A549 (cell line): Measurements from ENCODE around the gene RFPL4AL1. TPM values are rescaled to one million over a fixed set of nuclear protein-coding genes. Genes with fewer than 3 reads are reported as not detected.

Source experiments
- ATAC-seq, 2 experiments: fragments of 200-7000 bp in 1 of 2; fragments of >200 bp in 1 of 2; cut with Nextera tagmentation in 1 of 2; cut with Tn5 transposase in 1 of 2; 3 replicates each; pipeline versions ENCODE4 v1.8.0 to v1.9.1; 2018 to 2020; ENCODE audit warnings: mild to moderate bottlenecking in 1 of 2, moderate library complexity in 1 of 2
- CTCF ChIA-PET: fragments of 300-600 bp; sonication (Branson Sonifier 250); formaldehyde crosslinking; extraction: SDS; loops from one replicate; lab custom pipeline; 2021; ENCODE audit warnings: antibody characterized with exemption, inconsistent platforms; lab: Yijun Ruan, JAX
- POLR2A ChIA-PET: fragments of 350-600 bp; formaldehyde crosslinking; extraction: SDS; loops from one replicate; lab custom pipeline; 2021; ENCODE audit warnings: antibody characterized with exemption, inconsistent platforms; lab: Yijun Ruan, JAX
- DNase-seq, 2 experiments: peaks; one replicate each; pipeline versions ENCODE4 v3.0.0 to v3.0.0-alpha.2; 2011 to 2016; ENCODE audit warnings: low read depth in 1 of 2, low spot score in 1 of 2
- FAIRE-seq: peaks from 2 replicates; lab custom pipeline; 2011; peaks lifted over from hg19 to GRCh38; lab: Jason Lieb, UNC
- H3K27ac ChIP-seq, 2 experiments: fragments of >200 bp; sonication (Bioruptor Twin); formaldehyde crosslinking; 3 replicates each; pipeline ENCODE4 v1.5.1; 2016 to 2017
- H3K4me1 ChIP-seq: fragments of >200 bp; sonication (Bioruptor Twin); formaldehyde crosslinking; 3 replicates; pipeline ENCODE4 v1.6.1; 2016
- H3K4me2 ChIP-seq: fragments of >200 bp; sonication (Bioruptor Twin); formaldehyde crosslinking; 3 replicates; pipeline ENCODE4 v1.6.1; 2016
- H3K4me3 ChIP-seq: fragments of >200 bp; sonication (Bioruptor Twin); formaldehyde crosslinking; 3 replicates; pipeline ENCODE4 v1.5.1; 2016
- H3K9me3 ChIP-seq: fragments of >200 bp; sonication (Bioruptor Twin); formaldehyde crosslinking; 3 replicates; pipeline ENCODE4 v1.6.1; 2016
- CHD4 ChIP-seq: fragments of 200-600 bp; sonication (generic); IDR thresholded peaks from 2 replicates; pipeline ENCODE4 v1.6.1; 2016; ENCODE audit warnings: antibody characterized with exemption, mild to moderate bottlenecking, borderline replicate concordance
- FOXS1 ChIP-seq: fragments of 250-450 bp; sonication (Bioruptor Pico); IDR thresholded peaks from 2 replicates; pipeline ENCODE4 v1.5.0; 2020; ENCODE audit warnings: mild to moderate bottlenecking, moderate library complexity
- HOXB13 ChIP-seq: fragments of 250-450 bp; sonication (Bioruptor Pico); IDR thresholded peaks from 2 replicates; pipeline ENCODE4 v1.5.0; 2020; ENCODE audit warnings: low read depth, mild to moderate bottlenecking, moderate library complexity
- MAFK ChIP-seq: fragments of 450-650 bp; IDR thresholded peaks from 2 replicates; pipeline ENCODE4 v1.6.1; 2014; ENCODE audit not compliant: partially characterized antibody
- NPAS2 ChIP-seq: fragments of 250-450 bp; sonication (Bioruptor Pico); IDR thresholded peaks from 2 replicates; pipeline ENCODE4 v1.8.0; 2022; ENCODE audit warnings: mild to moderate bottlenecking, moderate library complexity, borderline replicate concordance
- PHF8 ChIP-seq: fragments of 200-600 bp; sonication (generic); IDR thresholded peaks from 2 replicates; pipeline ENCODE4 v1.6.1; 2016; ENCODE audit warnings: low read depth, mild to moderate bottlenecking, antibody characterized with exemption, moderate library complexity, borderline replicate concordance
- POLR2AphosphoS2 ChIP-seq: conservative IDR thresholded peaks from 2 replicates; pipeline ENCODE4 v1.6.1; 2012; ENCODE audit warnings: low read length, improper control_type of control experiment, inconsistent platforms
- RAD21 ChIP-seq, 2 experiments: fragments of >200 bp in 1 of 2; sonication (Bioruptor Twin) in 1 of 2; formaldehyde crosslinking in 1 of 2; IDR thresholded peaks in 1 of 2; conservative IDR thresholded peaks in 1 of 2; 2 replicates in 1 of 2; 3 replicates in 1 of 2; pipeline ENCODE4 v1.6.1; 2012 to 2018; ENCODE audit warnings: inconsistent platforms in 1 of 2
- RCOR1 ChIP-seq: fragments of 150-350 bp; IDR thresholded peaks from 2 replicates; pipeline ENCODE4 v1.6.1; 2014; ENCODE audit warnings: antibody characterized with exemption, low read length, low read depth
- RNF2 ChIP-seq: fragments of 200-600 bp; sonication (generic); IDR thresholded peaks from 2 replicates; pipeline ENCODE4 v1.6.1; 2016; ENCODE audit warnings: low read depth, mild to moderate bottlenecking, antibody characterized with exemption, moderate library complexity, borderline replicate concordance
- SREBF2 ChIP-seq: fragments of 450-650 bp; IDR thresholded peaks from 2 replicates; pipeline ENCODE4 v1.6.1; 2014; ENCODE audit warnings: mild to moderate bottlenecking, moderate library complexity
- TFCP2L1 ChIP-seq: fragments of 250-450 bp; sonication (Bioruptor Pico); IDR thresholded peaks from 2 replicates; pipeline ENCODE4 v1.5.0; 2021; ENCODE audit warnings: mild to moderate bottlenecking
- ZFP36 ChIP-seq: fragments of 450-650 bp; IDR thresholded peaks from 2 replicates; pipeline ENCODE4 v1.6.1; 2014; ENCODE audit warnings: borderline replicate concordance; ENCODE audit not compliant: partially characterized antibody
- ZNF302 ChIP-seq: fragments of 250-450 bp; sonication (Bioruptor Pico); IDR thresholded peaks from 2 replicates; pipeline ENCODE4 v1.9.0; 2021; ENCODE audit warnings: inconsistent platforms, mild to moderate bottlenecking, moderate library complexity
- ZSCAN20 ChIP-seq: fragments of 250-450 bp; sonication (Bioruptor Pico); IDR thresholded peaks from 2 replicates; pipeline ENCODE4 v1.8.0; 2022; ENCODE audit warnings: mild to moderate bottlenecking, moderate library complexity
- WGBS: methylation state at CpG from one replicate; pipeline ENCODE4 v1.1.6; 2017; ENCODE audit errors: missing lambda C conversion rate; 5-methylcytosine and 5-hydroxymethylcytosine counted together
- polyA plus RNA-seq, 4 experiments: library from polyadenylated mRNA; depleted of rRNA in 3 of 4; stranded (reverse); fragments of >200 nt; fragmentation: RNase III in 1 of 4; extraction: RNeasy Plus Mini Kit Qiagen cat#74134 plus additional on column Dnase treatment in 1 of 4; gene quantifications; 2 replicates in 3 of 4; 3 replicates in 1 of 4; pipeline ENCODE4 v1.2.3, GENCODE V29; 2011 to 2017
- TF ChIP-seq, protein P1 (sequence below): fragments of 250-450 bp; sonication (Bioruptor Pico); IDR thresholded peaks from 2 replicates; pipeline ENCODE4 v1.5.0; 2020; ENCODE audit warnings: low read depth, mild to moderate bottlenecking, moderate library complexity
- TF ChIP-seq, protein P2 (sequence below): fragments of 200-600 bp; sonication (generic); IDR thresholded peaks from 2 replicates; pipeline ENCODE4 v1.6.1; 2016; ENCODE audit warnings: antibody characterized with exemption, mild to moderate bottlenecking, moderate library complexity
- TF ChIP-seq, protein P3 (sequence below): fragments of 150-350 bp; IDR thresholded peaks from 2 replicates; pipeline ENCODE4 v1.6.1; 2014; ENCODE audit warnings: low read depth, mild to moderate bottlenecking, low read length
- TF ChIP-seq, protein P4 (sequence below): fragments of >200 bp; sonication (Bioruptor Twin); formaldehyde crosslinking; IDR thresholded peaks from 3 replicates; pipeline ENCODE4 v1.5.1; 2016

RFPL4AL1 gene
- polyA plus RNA-seq, 2 of the 4 experiments (the other 2 are of a cell fraction) = not detected

DNA sequence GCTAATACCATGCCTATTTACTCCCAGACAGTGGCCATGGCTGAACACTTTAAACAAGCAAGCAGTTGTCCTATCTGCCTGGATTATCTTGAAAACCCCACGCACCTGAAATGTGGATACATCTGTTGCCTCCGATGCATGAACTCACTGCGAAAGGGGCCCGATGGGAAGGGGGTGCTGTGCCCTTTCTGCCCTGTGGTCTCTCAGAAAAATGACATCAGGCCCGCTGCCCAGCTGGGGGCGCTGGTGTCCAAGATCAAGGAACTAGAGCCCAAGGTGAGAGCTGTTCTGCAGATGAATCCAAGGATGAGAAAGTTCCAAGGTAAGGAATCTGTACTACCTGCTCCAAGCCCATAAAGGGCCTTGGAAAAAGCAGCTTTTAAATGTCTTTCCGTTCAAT is 8.6 kb downstream of the RFPL4AL1 start:
- FAIRE-seq (no peak), DNase-seq (no peak), ATAC-seq (peak in 1 of 2 experiments; percentile 55; a peak in 3 of 6 replicates)
- no peak overlapping the region for H3K4me3 ChIP-seq
- WGBS = 31% methylated on average over 7 of the region's 7 CpGs
- POLR2A ChIA-PET = no interaction called here
- no peak for TF ChIP-seq ZFP36
- TF ChIP-seq, protein P1, sequence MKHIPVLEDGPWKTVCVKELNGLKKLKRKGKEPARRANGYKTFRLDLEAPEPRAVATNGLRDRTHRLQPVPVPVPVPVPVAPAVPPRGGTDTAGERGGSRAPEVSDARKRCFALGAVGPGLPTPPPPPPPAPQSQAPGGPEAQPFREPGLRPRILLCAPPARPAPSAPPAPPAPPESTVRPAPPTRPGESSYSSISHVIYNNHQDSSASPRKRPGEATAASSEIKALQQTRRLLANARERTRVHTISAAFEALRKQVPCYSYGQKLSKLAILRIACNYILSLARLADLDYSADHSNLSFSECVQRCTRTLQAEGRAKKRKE (CRISPR knock-in tag) = no peak
- TF ChIP-seq HOXB13 (CRISPR knock-in tag) = no peak
- TF ChIP-seq RAD21 (conservative IDR thresholded peaks at IDR 0.05 in 1 of 2, IDR thresholded peaks at IDR 0.05 in 1 of 2) = peak in 1 of 2 experiments; percentile 47; a peak in 2 of 5 replicates
- no peak for TF ChIP-seq RNF2
- no peaks in the 10 kb centered on the region for H3K4me1 ChIP-seq
- peaks cover 12% of the 10 kb centered on the region; the same call in 2 of the 3 replicates for H3K9me3 ChIP-seq
- CTCF ChIA-PET = no interaction called here
- no peak overlapping the region for H3K4me2 ChIP-seq
- no peak overlapping the region for H3K27ac ChIP-seq

DNA sequence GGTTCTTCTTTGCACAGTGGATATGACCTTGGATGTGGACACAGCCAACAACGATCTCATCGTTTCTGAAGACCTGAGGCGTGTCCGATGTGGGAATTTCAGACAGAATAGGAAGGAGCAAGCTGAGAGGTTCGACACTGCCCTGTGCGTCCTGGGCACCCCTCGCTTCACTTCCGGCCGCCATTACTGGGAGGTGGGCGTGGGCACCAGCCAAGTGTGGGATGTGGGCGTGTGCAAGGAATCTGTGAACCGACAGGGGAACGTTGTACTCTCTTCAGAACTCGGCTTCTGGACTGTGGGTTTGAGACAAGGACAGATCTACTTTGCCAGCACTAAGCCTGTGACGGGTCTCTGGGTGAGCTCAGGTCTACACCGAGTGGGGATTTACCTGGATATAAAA is 9.4 kb downstream of the RFPL4AL1 start:
- ATAC-seq (peak in 1 of 2 experiments; percentile 54; a peak in 2 of 6 replicates), FAIRE-seq (no peak), DNase-seq (no peak)
- Histone ChIP-seq H3K4me3 (no peak overlapping the region), H3K9me3 (peaks cover 12% of the 10 kb centered on the region; the same call in 2 of the 3 replicates), H3K4me1 (no peaks in the 10 kb centered on the region), H3K27ac (no peak overlapping the region), H3K4me2 (peak overlapping the region; percentile 38; the same call in 1 of the 3 replicates)
- no peak for TF ChIP-seq POLR2AphosphoS2
- ChIA-PET CTCF (interaction anchor here (2.0 kb wide), 1 partner anchor 30 kb away, joined by 5 read pairs; no protein-coding TSS in a partner anchor), POLR2A (no interaction called here)
- WGBS = 12% methylated on average over 12 of the region's 16 CpGs

DNA sequence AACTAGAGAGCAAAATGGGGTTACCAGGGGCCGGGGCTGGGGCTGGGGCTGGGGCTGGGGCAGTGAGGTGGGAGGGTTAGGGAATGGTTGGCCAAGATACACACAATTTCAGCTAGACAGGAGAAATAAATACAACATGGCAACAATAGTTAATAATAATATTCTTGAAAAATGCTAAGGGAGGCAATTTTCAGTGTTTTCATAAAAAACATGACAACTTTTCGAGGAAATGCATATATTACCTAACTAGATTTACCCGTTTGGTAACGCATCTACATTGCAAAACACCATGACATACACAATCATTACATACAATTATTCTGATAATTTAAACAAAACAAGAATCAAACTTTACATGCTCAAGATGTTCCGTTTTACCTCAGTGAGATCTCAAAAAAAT is 12.2 kb downstream of the RFPL4AL1 start:
- no peak overlapping the region for H3K4me2 ChIP-seq
- ChIA-PET POLR2A (no interaction called here), CTCF (no interaction called here)
- no peak for ATAC-seq
- H3K4me3 ChIP-seq = no peak overlapping the region
- WGBS = 12% methylated on average over 5 of the region's 5 CpGs
- no peaks in the 10 kb centered on the region for H3K4me1 ChIP-seq
- H3K9me3 ChIP-seq = peaks cover 12% of the 10 kb centered on the region; the same call in 2 of the 3 replicates
- FAIRE-seq = no peak
- H3K27ac ChIP-seq = no peak overlapping the region
- DNase-seq = no peak
- TF ChIP-seq TFCP2L1 (no peak), ZNF302 (CRISPR knock-in tag) (no peak), MAFK (peak; percentile 66)
- TF ChIP-seq, all 56 proteins: peak for 1

DNA sequence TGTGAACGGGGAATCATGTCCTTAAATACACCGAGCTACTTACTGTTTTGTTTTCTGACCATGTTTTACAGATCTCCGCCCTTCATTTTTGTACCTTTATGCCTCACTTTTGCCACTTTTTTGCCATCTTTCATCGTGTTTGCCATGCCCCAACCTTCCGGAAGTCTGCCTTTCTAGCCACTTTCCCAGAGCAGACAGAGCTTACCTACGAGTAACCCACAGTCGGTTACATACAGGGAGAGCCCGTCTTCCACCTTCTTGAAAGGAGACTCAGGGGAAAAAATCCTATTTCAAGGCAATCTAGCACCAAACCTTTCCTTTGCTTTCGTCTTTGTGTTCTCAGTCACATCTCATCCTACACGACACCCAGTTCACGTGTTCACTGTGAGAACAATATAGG is 26.1 kb downstream of the RFPL4AL1 start:
- ATAC-seq (no peak), FAIRE-seq (no peak), DNase-seq (no peak)
- Histone ChIP-seq H3K4me2 (no peak overlapping the region), H3K4me3 (no peak overlapping the region), H3K4me1 (no peaks in the 10 kb centered on the region), H3K9me3 (peaks cover 13% of the 10 kb centered on the region; the same call in 1 of the 3 replicates), H3K27ac (no peak overlapping the region)
- ChIA-PET CTCF (interaction anchor here (0.7 to 1.4 kb wide), 3 partner anchors 271 to 1791 kb away, joined by 3 read pairs; no protein-coding TSS in a partner anchor), POLR2A (no interaction called here)
- WGBS = 30% methylated on average over 11 of the region's 11 CpGs
- TF ChIP-seq FOXS1 (CRISPR knock-in tag) = no peak
- no peak for TF ChIP-seq NPAS2
- no peak for TF ChIP-seq PHF8
- TF ChIP-seq, protein P2, sequence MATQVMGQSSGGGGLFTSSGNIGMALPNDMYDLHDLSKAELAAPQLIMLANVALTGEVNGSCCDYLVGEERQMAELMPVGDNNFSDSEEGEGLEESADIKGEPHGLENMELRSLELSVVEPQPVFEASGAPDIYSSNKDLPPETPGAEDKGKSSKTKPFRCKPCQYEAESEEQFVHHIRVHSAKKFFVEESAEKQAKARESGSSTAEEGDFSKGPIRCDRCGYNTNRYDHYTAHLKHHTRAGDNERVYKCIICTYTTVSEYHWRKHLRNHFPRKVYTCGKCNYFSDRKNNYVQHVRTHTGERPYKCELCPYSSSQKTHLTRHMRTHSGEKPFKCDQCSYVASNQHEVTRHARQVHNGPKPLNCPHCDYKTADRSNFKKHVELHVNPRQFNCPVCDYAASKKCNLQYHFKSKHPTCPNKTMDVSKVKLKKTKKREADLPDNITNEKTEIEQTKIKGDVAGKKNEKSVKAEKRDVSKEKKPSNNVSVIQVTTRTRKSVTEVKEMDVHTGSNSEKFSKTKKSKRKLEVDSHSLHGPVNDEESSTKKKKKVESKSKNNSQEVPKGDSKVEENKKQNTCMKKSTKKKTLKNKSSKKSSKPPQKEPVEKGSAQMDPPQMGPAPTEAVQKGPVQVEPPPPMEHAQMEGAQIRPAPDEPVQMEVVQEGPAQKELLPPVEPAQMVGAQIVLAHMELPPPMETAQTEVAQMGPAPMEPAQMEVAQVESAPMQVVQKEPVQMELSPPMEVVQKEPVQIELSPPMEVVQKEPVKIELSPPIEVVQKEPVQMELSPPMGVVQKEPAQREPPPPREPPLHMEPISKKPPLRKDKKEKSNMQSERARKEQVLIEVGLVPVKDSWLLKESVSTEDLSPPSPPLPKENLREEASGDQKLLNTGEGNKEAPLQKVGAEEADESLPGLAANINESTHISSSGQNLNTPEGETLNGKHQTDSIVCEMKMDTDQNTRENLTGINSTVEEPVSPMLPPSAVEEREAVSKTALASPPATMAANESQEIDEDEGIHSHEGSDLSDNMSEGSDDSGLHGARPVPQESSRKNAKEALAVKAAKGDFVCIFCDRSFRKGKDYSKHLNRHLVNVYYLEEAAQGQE = no peak
- no peak for TF ChIP-seq RCOR1
- no peak for TF ChIP-seq RAD21 (conservative IDR thresholded peaks at IDR 0.05 in 1 of 2, IDR thresholded peaks at IDR 0.05 in 1 of 2)
- TF ChIP-seq MAFK = no peak
- no peak for TF ChIP-seq ZSCAN20
- no peak for TF ChIP-seq SREBF2
- TF ChIP-seq, protein P3, sequence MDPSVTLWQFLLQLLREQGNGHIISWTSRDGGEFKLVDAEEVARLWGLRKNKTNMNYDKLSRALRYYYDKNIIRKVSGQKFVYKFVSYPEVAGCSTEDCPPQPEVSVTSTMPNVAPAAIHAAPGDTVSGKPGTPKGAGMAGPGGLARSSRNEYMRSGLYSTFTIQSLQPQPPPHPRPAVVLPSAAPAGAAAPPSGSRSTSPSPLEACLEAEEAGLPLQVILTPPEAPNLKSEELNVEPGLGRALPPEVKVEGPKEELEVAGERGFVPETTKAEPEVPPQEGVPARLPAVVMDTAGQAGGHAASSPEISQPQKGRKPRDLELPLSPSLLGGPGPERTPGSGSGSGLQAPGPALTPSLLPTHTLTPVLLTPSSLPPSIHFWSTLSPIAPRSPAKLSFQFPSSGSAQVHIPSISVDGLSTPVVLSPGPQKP = no peak
- TF ChIP-seq, protein P4, sequence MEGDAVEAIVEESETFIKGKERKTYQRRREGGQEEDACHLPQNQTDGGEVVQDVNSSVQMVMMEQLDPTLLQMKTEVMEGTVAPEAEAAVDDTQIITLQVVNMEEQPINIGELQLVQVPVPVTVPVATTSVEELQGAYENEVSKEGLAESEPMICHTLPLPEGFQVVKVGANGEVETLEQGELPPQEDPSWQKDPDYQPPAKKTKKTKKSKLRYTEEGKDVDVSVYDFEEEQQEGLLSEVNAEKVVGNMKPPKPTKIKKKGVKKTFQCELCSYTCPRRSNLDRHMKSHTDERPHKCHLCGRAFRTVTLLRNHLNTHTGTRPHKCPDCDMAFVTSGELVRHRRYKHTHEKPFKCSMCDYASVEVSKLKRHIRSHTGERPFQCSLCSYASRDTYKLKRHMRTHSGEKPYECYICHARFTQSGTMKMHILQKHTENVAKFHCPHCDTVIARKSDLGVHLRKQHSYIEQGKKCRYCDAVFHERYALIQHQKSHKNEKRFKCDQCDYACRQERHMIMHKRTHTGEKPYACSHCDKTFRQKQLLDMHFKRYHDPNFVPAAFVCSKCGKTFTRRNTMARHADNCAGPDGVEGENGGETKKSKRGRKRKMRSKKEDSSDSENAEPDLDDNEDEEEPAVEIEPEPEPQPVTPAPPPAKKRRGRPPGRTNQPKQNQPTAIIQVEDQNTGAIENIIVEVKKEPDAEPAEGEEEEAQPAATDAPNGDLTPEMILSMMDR = no peak
- TF ChIP-seq RNF2 = no peak
- no peak for TF ChIP-seq CHD4
